ENCODE measurements around the gene HJV.

DNA sequence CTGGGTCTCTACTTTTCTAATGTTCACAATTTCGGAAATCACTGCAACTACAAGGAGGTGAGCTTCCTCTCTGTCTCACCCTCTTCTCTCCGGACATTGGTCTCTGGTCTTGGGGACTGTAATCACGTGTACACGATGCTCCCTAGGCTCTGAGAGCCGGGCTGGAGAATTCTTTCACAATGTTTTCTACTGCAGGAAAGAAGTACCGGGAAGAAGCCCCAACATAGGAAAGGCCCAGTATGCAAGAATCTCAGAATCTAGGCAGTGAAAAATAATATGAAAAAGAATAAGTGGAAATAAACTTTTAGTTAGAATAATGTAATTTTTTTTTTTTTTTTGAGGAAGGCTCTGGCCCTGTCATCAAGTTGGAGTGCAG lies 13.5 kb upstream of the HJV start:
- TF ChIP-seq, protein P1, sequence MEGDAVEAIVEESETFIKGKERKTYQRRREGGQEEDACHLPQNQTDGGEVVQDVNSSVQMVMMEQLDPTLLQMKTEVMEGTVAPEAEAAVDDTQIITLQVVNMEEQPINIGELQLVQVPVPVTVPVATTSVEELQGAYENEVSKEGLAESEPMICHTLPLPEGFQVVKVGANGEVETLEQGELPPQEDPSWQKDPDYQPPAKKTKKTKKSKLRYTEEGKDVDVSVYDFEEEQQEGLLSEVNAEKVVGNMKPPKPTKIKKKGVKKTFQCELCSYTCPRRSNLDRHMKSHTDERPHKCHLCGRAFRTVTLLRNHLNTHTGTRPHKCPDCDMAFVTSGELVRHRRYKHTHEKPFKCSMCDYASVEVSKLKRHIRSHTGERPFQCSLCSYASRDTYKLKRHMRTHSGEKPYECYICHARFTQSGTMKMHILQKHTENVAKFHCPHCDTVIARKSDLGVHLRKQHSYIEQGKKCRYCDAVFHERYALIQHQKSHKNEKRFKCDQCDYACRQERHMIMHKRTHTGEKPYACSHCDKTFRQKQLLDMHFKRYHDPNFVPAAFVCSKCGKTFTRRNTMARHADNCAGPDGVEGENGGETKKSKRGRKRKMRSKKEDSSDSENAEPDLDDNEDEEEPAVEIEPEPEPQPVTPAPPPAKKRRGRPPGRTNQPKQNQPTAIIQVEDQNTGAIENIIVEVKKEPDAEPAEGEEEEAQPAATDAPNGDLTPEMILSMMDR (conservative IDR thresholded peaks at IDR 0.05; ENCODE audit: low read length), result no peak
- no peak for TF ChIP-seq EZH2phosphoT487 (IDR thresholded peaks at IDR 0.05; ENCODE audit: borderline replicate concordance)
